Fibroblast of skin of right biceps (primary cell): Measurements from ENCODE around the gene ITPRIPL1.
A peak's percentile ranks its signal among the peaks of the same experiment; 100 is the strongest.

Experiments
- DNase-seq: peaks from one replicate; pipeline ENCODE4 v3.0.0-alpha.2; 2013

ITPRIPL1 gene

DNA sequence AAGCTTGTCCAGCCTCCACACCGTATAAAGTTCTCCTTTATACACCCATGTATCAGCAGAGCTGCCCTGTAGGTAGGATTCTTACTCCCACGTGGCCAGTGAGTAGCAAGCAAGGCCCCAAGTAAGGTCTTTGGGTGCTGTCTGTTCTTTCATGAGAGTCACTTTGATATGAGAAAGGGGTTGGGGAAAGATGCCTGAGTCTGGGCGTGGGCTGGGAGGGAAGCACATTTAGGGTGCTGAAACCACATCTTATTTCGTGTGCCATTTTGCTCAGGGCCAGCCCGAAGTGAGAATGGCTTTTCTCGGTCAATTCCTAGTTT is 436 bp upstream of the ITPRIPL1 start:
- no peak for DNase-seq

DNA sequence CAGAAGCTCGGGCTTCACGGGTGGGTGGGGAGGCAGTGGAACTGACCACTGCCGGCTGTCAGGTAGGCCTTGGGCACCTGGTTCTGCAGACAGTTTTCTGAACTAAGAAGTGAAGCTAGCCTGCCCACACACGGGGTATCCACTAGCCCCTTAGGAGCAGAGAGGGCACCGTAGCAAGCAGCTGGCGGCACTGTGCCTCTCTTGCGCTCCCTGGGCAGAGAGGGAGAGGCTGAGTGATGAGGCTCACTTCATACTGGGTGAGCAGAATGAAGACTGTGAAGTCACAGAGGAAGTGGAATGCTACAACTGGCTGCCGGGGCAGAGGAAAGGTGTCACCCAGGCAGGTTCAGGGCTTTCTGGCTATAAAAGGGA is 753 bp downstream of the ITPRIPL1 start:
- DNase-seq, result no peak

DNA sequence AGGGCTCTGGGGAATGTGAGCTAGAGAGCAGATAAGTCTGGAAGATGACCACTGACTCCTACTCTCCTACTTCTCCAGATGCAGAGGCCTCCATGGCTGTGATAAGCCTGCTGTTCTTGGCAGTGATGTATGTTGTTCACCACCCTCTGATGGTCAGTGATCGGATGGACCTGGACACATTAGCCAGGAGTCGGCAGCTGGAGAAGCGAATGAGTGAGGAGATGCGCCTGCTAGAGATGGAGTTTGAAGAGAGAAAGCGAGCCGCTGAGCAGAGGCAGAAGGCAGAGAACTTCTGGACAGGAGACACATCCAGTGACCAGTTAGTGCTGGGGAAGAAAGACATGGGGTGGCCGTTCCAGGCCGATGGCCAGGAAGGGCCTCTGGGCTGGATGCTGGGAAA is 1.4 kb downstream of the ITPRIPL1 start:
- DNase-seq, result no peak

DNA sequence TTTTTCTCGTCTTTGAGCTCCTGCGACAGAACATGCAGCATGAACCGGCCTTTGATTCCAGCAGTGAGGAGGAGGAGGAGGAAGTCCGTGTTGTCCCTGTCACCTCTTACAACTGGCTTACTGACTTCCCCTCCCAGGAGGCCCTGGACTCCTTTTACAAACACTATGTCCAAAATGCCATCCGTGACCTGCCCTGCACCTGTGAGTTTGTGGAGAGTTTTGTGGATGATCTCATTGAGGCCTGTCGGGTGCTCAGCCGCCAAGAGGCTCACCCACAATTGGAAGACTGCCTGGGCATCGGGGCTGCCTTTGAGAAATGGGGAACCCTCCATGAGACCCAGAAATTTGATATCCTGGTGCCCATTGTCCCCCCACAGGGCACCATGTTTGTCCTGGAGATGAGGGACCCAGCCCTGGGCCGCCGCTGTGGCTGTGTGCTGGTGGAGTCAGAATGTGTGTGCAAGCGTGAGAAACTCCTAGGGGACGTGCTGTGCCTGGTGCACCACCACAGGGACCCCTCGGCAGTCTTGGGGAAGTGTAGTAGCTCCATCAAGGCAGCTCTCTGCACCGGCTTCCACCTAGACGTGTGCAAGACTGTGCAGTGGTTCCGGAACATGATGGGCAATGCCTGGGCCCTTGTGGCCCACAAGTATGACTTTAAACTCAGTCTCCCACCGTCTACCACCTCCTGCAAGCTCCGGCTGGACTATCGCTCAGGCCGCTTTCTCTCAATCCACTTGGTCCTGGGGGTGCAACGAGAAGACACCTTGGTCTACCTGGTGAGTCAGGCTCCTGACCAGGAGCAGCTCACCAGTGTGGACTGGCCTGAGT is 2.1 kb downstream of the ITPRIPL1 start:
- DNase-seq, result no peak

DNA sequence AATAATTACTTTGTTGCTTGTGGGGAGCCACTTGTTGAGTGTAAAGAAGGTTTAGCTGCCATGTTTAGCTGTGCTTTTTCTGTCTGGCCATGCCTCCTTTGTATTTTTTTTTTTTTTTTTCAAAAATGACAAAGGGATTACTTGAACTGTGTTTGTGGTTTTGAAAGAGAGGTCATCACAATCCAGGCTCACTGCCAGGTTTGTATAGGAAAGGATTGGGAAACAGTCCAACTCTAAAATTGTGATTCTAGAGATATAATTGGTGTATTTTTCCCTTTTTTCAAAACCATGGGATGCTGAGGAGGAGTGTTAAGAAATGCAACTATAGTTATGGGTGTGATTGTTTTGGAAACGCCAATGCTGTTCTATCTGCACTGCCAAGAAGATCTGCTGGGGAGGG is 4.3 kb downstream of the ITPRIPL1 start:
- DNase-seq, result peak; percentile 82

DNA sequence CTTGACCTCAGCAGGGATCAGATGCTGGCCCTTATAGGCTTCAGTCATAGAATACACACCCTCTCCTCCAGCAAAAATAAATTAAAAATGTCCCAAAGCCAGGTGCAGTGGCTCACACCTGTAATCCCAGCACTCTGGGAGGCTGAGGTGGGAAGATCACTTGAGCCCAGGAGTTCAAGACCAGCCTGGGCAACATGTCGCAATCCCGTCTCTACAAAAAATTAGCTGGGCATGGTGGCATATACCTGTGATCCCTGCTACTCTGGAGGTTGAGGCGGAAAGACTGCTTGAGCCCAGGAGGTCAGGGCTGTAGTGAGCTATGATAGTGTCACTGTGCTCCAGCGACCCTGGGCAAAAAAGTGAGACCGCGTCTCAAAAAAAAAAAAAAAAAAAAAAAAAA is 4.8 kb downstream of the ITPRIPL1 start:
- no peak for DNase-seq

DNA sequence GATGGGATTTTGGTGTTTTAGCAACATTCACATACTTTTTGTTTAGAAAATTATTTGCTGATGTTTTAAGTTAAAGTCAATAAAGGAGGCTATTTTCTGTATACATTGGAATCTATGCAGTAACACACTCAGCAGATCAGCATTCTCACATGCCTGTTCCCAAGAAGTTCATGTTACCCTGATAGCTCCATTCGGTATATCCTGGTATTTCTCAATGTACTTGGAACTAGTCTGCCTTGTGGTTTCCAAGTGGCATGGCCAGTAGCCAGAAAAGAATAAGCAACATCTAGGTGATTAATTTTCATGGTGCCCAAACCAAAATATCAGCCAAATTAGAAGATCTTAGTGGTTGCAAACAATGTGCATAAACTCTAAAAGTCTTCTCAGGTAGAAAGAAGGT is 5.3 kb downstream of the ITPRIPL1 start:
- DNase-seq, result peak; percentile 43

DNA sequence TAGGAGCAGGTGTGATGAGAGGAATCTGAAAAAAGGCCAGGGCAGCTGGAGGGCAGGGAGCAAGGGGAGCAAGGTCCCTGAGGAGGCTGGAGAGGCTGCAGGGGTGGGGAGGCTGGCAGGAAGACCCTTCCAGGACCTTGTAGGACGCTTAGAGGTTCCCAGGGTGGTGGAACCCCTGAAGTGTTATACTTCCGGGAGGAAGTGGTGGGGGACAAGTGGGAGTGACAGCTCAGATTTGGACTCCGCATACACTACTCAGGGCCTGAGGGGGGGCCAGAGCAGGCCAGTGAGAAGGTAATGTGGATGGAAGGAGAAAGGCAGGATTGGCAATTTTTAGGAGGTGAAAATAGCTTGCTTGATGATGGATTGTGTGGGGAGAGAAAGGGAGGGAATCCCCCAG is 8.6 kb downstream of the ITPRIPL1 start:
- no peak for DNase-seq

DNA sequence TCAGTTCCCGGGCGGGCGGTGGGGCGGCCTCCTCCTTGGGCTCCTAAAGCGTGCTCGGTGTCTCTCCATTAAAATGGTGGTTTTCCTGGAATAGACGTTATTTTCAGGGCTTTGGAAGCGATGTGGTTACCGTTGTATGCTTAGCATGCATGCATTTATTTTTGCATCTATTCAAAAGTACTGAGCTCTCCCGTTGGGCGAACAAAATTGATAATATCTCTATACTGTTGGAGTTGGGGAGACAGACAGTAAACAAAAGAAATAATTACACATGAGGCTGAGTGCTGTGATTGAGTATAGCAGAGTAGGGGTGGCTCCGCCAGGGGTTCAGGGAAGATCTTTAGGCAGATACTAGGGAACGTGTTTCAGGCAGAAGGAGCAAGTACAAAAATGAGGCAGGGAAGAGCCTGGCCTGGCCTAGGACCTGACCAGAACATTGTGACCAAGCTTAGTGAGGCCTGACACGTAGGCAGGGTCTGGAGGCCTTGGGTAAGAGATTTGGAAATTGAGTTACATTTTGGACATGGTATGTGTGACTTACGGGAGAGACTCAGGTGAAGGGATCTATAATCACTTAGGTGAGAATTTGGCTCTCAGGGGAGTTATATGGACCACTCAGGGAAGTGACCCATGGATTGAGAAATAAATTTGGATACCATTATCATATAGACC is 11.1 kb downstream of the ITPRIPL1 start:
- DNase-seq, result no peak

DNA sequence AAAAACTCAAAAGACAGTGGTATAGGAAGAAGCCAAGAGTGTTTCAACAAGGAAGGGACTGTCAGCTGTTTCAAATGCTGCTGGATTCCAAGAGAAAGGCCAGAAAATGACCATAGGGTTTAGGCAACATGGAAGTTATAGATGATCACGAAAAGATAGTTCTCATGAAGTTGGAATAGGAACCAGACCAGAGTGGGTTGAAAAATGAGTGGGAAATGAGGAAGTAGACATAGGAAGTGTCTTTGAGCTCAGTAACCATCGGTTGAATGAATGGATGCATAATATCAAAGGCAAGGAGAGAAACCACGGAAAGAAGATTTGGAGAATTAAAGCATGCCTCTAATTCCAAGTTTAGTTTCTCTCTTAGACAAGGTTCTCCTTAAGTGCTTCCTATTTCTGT is 11.8 kb downstream of the ITPRIPL1 start:
- DNase-seq, result no peak

DNA sequence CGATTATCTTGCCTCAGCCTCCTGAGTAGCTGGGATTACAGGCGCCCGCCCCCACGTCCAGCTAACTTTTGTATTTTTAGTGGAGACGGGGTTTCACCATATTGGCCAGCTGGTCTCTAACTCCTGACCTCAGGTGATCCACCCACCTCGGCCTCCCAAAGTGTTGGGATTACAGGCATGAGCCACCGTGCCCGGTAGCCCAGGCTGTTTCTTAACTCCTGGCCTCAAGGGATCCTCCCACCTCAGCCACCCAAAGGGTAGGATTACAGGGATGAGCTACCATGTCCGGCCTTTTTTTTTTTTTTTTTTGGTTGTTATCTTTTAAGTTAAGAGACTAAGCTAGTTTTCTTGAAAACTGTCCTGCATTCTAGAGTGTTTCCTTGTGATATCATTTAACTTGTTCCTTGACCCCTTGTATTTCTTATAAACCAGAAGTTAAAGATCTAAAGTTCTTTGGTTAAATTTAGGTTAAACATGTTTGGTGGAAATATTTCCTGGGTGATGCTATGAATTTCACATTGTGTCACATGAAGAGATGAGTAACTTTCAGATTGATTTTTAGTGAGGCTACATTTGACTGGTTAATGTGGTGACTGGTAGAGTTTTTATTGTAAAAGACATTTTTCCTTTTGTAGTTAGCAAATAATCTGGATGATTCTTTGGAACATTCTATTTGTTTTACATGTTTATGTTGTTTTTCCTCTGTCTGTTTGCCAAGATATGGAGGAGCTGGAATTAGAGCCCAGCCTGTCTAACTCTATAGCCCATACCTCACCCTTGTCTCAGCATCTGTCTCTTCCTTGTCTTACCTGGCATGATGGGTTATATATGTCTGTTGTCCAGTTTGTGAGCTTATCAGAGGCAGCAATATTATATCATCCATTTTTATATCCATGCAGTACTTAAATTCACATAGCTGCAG is 15.6 kb downstream of the ITPRIPL1 start:
- DNase-seq, result peak; percentile 35

DNA sequence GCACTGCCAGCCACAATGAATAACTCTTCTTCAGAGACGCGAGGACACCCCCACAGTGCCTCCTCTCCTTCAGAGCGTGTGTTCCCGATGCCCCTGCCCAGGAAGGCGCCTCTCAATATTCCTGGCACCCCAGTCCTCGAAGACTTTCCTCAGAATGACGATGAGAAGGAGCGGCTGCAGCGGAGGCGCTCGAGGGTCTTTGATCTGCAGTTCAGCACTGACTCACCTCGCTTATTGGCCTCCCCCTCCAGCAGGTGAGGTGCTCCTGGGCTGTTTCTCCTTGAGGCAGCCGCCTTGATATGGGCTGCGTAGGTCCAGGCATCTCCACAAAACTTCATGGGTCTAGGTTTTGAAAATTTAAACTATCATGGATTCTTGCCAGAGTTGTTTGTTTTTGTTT is 16.5 kb downstream of the ITPRIPL1 start:
- no peak for DNase-seq

DNA sequence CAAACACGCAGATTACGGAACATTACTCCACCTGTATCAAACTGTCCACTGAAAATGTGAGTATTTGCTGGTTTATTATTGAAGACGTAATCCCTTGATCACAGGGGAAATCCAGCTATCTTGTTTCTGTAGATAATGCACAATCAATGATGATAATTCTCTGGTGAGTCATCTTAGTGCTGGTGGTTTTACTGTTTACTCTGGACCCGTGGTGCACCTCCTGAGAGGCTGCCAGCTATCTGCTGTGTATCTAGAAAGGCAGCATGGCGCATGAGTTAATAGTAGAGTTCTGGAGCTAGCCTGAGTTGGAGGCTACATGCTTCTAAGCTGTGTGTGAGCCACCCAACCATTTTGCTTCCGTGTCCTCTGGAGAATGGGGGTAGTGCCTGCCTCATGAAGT is 17.0 kb downstream of the ITPRIPL1 start:
- peak; percentile 73 for DNase-seq

DNA sequence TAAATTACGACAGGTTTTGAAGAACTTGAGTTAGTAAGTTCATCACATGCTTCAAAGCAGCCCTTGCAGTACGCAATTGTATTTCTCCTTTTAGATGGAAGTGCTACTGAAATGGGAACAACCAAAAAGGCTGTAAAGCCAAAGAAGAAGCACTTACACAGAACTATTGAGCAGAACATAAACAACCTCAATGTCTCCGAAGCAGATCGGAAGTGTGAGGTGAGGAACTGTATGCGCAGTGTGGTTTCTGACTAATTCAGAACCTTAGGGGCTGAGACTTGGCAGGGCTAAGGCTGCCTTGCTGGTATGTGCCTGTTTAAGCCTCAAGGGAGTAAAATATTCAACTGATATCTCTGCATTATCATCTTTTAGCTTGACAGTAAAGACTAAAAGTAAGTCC is 18.9 kb downstream of the ITPRIPL1 start:
- DNase-seq, result no peak

DNA sequence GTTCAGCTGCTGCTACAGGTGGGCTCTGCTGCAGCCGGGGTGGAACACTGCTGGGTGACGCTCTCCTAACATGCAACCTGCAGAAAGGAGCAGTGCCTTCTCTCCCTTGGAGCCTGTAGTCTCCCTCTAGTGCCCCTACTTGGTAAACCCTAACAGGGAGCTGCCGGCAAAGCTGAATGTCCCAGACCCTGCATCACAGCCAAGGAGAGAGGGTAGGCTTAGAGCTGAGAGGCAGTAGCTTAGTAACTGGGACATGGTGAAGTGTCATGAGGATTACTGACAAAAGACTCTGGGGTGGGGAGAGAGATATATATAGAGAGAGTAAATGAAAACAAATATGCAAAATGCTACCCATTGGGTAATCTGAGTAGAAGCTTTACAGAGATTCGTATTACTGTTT is 20.3 kb downstream of the ITPRIPL1 start:
- no peak for DNase-seq

DNA sequence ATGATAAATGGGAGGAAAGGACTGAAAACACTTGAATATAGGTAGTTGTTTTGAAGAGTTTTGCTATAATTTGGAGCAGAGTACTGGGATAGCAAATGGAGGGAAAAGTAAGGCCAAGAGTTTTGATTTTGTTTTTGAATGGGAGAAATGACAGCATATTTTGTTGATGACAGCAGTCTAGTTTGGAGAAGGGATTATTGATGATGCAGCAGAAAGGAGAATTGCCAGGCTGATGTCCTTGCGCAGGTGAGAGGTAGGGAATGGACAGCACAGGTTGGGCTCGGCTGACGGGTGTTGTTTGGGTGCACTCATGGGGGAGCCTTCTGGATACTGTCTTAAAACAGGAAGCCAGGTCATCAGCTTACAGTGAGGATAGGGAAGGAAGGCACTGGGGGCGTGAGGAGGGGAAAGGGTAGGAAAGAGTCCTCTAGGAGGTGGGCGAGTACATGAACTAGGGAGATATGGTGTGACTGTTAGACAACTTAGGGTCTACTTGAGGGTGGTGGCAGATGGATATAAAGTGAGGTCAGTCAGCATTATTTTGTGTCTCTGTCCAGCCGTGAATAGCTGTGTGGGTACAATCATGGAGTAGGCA is 20.8 kb downstream of the ITPRIPL1 start:
- no peak for DNase-seq

DNA sequence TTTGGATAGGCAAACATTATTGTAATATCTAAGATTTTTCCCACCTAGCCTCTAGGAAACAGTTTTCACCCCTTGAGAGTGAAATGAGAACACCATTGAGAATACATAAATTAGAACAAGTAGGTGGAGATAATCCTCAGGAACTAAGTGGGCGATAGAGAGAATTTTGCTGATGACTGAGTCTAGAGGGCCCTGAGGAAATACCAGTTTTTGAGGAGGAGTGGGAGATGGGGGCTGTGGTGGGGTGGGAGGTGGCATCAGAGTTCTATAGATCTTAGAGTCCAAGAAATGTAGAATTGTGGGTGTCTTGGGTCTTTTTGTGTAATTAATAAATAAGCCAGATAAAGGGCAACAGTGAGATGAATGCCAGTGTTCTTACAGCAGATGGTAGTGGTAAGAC is 22.3 kb downstream of the ITPRIPL1 start:
- no peak for DNase-seq

DNA sequence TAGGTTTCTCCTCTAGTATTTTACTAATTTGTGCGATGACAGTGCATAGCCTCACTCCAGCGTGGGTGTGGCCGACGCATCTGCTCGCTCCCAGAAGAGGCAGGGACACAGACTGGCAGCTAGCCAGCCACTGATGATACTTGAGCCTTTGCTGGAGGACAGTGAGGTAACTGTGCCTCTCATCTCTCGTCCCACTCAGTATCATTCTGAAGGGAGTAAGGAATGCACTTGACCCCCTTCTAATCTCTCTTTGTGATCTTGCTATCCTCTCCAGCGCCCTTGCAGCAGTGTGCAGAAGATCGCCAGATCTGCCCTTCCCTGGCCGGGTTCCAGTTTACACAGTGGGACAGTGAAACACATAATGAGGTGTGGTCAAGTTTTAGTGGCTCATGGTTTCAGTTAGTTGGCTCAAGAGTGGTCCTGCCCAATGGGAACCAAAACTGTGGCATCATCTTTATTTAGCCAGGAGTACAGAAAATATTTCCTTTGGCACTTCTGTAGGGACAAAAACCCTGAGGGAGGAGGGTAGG is 28.0 kb downstream of the ITPRIPL1 start:
- peak; percentile 57 for DNase-seq

DNA sequence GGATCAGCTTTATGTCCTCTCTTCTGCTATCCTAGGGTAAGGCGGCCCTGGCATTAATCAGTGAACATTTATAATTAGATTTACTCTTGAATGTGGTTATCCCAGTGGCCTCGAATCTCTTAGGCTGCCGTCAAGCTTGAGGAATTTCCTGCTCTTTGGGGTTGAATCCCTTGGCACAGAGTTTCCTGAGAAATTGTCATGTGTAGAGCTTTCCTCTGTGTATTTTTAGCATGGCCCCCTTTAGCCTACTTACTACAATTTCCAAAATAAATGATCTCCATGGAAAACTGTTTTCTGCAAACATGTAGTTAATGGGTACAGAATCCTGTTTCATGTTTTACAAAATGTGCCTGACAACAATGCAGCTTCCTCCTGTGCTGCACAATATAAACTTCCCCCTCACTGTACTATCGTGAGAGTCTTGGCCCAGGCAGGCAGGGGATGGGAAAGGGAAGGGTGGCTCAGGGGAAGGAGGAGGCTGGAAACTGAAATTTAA is 28.5 kb downstream of the ITPRIPL1 start:
- DNase-seq, result peak; percentile 62

DNA sequence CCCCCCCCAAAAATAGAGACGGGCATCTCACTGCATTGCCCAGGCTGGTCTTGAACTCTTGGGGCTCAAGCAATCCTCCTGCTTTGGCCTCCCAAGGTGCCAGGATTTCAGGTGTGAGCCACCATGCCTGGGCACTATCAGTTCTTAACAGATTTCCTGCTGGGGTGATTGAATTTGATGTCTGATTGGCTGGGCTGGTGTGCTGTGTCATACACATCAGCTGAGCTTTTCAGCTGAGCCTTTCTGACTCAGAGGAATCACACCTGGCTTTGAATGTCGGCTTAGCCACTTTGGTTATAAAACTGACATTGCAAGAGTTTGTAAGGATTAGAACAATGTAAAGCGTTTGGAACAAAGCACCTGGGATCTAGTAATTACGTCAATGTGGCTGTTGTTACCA is 29.4 kb downstream of the ITPRIPL1 start:
- DNase-seq, result no peak

DNA sequence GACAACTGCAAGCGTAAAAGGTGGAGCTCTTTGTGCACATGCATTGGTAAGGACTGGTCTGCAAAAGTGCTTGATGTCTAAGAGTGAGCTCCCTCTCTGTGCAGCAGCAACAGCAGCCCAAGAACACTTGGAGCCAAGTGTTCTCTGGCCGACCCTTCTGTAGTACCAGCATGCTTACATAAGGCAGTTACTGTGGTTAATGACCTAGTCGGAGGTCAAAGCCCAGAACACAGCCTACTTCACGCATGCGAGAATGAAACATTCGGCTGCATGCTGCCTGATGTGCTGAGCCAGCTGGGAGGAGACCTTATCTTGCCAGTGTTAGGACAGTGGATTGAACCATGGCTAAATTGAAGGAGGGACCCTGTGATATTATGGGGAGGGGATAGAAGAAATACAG is 31.8 kb downstream of the ITPRIPL1 start:
- no peak for DNase-seq

DNA sequence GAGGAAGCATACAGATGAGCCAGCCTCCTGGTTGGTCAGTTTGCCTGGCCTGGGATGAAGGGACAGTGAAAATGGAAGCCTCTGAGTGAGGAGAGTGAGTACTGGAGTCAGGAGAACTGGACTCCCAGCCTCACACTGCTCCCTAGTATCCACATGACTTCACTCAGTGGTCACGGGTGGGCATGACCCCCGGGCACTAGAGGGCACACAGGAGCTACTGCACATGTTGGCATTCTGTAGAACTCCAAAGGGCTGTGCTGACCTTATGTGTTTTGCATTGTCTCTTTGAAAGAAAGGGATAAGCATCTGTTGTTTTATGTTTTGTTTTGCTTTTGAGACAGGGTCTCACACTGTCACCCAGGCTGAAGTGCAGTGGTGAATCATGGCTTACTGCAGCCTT is 34.2 kb downstream of the ITPRIPL1 start:
- no peak for DNase-seq

DNA sequence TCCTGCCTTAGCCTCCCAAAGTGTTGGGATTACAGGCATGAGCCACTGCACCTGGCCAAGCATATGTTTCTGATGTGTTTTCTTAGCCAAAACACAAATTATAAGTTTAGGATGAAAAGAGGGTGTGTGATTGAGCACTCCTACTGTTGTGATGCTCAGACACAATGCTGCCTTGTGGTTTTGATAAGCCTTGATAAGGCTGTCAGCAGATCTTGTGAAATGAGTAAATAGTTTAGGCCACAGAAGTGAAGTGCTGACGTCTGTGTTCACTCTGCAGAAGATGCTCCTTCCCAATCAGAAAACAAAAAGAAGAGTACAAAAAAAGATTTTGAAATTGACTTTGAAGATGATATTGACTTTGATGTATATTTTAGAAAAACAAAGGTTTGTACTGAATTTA is 34.7 kb downstream of the ITPRIPL1 start:
- no peak for DNase-seq
